Activated CD8-positive, alpha-beta memory T cell treated with anti-CD3 and anti-CD28 coated beads, Interleukin-2, amount 50 U/mL, for 24 hours (primary cell): Measurements from ENCODE around the gene SPATS2.

Experiments used
- DNase-seq: peaks from one replicate; pipeline ENCODE4 v3.0.0-alpha.2; 2020; ENCODE audit errors: extremely low read depth

SPATS2 gene

DNA sequence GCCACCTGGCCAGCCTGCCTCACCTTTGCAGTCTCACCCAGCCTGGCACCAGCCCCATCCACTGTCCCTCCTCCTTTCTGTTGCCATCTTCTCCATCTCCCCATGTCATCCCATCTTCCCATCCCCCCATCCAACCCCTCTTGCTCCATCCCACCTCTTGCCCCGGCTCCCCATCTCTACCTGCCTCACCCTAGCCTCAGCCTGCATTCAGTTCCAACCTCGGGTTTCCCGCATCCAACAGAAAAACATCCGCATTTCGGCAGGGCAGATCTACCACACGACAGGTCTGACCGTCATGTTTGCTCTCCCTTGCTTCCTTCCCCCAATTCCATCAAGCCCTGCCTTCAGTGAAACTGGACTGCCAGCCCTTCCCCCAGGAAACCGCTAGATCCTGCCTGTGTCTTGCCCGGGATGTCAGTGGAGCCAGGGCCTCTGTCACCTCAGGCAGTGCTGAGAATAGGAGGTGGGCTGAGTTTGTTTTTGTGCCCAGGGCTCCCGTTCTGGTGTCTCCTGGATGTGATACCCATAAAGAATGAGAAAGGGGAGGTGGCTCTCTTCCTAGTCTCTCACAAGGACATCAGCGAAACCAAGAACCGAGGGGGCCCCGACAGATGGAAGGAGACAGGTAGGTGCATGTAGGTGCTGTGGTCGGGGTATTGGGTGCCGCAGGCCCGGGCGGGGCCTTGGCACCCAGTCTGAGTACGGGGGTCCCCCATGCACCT is 174.0 kb downstream of the SPATS2 start:
- no peak for DNase-seq

DNA sequence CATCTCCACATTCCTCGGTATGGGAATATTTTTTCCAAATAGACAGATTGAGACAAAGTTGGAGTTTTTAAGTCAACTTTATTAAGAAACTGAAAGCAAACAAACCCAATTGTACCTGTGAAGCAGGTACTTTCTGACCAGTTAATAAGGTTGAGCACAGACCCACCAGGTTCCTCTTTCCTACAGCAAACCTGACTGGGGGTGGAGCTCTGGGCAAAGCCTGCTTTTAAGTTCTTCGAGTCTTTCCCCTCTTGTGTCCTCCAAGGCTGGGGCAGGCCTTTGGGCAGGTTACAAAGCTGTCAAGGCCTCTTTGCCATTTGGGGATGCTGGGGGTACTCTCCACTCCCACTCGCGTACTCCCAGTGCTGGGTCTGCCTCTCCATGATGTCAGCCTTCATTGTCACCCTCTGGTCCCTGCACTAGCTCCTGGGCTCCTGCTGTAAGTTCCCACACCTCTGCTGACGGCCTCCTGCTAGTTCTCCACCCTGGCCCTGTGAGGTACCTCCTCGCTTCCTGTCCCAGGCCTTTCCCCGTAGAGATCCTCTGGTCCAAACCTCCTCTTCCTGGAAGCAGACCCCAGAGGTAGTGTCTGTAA is 174.7 kb downstream of the SPATS2 start:
- DNase-seq: no peak

DNA sequence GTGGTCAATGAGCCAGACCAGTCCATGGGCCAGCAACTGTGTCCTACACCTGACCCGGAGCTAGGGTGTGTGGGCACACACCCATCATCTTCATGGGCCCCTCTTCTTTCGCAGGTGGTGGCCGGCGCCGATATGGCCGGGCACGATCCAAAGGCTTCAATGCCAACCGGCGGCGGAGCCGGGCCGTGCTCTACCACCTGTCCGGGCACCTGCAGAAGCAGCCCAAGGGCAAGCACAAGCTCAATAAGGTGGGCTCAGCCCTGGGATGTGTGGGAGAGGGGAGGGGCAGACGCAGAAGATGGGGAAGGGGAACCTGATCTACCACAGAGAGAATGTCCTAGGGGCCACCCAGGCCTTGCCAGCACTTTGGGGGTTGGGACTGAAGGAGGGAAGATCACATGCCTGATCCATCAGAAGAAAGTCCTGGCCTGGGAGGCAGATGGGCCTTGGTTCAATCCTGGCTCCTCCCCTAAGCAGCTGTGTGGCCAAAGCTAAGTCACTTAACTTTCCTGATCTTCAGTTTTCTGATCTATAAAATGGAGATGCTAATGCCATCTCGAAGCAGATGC is 175.4 kb downstream of the SPATS2 start:
- no peak for DNase-seq

DNA sequence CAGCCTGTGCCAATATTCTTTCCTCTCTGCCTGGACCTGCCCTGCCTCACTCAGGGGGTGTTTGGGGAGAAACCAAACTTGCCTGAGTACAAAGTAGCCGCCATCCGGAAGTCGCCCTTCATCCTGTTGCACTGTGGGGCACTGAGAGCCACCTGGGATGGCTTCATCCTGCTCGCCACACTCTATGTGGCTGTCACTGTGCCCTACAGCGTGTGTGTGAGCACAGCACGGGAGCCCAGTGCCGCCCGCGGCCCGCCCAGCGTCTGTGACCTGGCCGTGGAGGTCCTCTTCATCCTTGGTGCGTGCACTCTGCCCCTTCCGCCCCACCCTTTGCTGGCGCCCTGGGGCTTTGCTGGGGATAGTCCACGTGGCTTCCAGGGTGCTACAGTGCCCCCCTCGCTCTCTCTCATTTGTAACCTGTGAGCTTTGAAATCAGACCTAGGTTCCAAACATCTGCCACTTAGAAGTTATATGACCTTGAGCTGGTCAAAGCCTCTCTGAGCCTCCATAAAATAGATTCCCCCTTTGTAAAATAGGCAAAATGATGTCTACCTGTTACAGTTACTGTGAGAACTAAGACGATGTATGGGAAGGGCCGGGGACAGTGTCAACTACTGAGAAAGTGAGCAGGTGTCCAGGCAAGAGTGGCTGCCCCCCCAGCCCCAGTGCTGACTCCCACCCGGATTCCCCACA is 176.1 kb downstream of the SPATS2 start:
- no peak for DNase-seq

DNA sequence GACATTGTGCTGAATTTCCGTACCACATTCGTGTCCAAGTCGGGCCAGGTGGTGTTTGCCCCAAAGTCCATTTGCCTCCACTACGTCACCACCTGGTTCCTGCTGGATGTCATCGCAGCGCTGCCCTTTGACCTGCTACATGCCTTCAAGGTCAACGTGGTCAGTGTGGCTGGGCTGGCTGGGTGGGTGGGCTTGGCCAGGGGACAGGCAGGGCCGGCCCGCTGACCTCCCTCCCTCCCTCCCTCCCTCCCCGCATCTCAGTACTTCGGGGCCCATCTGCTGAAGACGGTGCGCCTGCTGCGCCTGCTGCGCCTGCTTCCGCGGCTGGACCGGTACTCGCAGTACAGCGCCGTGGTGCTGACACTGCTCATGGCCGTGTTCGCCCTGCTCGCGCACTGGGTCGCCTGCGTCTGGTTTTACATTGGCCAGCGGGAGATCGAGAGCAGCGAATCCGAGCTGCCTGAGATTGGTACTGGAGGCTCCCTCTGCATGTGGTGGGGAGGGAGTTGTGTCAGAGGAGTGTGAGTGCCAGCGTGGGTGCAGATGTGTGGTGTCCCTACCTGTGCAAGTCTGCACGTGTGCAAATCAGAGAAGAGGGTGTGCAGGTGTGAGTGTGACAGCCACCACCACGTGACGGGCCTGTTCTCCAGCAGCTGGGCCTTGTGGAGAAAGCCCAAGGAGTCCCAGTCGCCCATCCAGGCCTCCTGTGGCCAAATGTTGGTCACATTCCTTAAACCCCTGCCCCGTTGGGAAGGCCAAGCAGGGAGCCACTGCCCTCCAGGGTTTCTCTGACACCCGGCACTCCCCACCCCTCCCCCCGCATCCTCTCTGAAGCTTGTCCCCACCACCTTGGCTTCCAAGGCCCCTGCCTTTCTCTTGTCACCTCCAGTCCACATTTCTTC is 176.9 kb downstream of the SPATS2 start:
- no peak for DNase-seq

DNA sequence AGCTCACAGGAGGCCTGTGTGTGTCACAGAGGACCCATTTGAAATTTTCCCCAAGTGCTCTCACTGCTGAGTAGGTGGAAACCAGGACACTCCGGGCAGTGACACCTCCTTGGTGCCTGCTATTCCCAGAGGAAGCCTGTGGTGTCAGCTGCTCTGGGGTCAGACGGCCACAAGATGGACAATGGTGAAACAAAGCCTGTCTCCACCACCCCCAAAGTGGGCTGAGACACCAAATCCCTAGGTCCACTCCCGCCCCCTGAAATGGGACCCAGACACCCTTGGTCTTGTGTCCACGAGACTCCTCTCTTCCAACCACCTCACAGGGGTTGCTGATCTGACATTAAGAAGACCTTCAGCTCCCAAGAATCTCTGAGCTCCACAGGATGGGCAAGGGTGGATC is 178.6 kb downstream of the SPATS2 start:
- no peak for DNase-seq

DNA sequence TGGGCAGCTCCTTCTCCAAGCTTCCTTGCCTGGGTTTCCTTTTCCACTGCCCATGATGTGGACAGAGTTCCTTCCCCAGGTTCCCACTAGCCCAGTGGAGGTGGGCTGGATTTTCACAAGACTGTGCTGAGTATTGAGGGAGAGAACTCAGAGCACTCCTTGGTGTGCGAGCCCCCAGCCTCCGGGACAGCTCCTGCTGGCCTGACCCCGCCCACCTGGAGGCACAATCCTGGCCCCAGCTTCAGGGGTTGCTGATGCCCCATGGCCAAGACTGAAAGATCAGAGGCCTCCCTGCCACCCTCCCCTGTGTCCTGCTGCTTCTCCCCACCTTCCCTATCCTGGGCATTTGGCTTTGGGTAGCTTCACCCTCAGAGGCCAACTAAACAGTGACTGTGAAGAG is 179.2 kb downstream of the SPATS2 start:
- no peak for DNase-seq

DNA sequence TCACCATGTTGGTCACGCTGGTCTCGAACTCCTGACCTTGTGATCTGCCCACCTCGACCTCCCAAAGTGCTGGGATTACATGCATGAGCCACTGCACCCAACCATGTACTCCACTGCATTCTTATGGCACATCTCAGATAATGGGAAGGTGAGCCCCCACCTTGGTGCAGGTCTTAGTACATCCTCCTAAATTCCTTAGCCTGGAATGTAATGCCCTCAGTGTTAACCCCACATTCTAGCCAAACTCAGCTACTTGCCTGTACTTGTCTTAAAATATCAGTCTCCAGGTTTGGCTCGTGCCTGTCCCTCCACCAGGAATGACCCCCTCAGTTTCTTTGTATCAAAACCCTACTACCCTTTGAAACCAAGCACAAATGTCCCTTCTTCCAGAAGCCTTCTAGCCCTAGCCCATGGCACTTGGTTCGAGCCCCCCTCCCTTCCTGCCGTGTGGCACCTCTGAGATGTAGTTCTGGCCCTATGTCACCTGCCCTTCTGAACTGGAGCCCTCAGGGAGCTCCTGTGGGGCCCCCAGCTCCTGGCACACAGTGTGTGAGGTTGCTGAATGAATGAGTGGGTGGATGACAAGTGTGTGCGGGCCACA is 179.9 kb downstream of the SPATS2 start:
- DNase-seq: no peak

DNA sequence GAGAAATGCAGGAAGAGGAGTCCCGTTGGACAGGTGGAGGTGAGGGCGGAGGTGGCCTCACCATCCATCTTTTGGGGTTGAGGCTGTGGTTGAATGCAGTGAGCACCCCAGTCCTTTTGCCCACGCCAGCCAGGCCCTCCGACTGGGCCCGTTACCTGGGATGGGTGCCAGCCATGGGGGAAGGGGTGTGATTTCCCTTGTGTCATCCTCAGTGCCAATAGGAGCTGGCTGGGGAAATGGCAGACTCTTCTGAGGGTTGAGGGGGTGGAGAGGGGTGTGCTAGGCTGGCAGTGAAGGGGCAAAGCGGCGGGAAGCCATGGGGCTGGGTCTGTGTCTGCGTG is 181.2 kb downstream of the SPATS2 start:
- no peak for DNase-seq

DNA sequence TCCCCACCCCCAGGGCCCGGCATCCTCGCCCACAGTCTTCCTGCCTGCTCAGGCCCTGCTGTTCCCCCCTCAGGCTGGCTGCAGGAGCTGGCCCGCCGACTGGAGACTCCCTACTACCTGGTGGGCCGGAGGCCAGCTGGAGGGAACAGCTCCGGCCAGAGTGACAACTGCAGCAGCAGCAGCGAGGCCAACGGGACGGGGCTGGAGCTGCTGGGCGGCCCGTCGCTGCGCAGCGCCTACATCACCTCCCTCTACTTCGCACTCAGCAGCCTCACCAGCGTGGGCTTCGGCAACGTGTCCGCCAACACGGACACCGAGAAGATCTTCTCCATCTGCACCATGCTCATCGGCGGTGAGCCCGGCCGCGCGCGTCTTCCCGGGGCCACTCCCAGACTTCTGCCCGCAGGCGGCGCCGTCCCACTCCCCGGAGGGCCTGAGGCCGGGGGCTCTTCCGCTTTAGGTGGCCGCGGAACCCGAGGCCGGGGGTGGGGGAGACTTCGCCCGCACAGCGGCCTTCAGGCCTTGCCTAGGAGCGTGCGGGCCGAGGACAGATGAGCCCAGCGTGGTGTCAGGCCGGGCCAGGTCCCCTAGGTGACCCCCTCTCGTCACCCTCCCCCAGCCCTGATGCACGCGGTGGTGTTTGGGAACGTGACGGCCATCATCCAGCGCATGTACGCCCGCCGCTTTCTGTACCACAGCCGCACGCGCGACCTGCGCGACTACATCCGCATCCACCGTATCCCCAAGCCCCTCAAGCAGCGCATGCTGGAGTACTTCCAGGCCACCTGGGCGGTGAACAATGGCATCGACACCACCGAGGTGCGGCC is 181.8 kb downstream of the SPATS2 start:
- no peak for DNase-seq

DNA sequence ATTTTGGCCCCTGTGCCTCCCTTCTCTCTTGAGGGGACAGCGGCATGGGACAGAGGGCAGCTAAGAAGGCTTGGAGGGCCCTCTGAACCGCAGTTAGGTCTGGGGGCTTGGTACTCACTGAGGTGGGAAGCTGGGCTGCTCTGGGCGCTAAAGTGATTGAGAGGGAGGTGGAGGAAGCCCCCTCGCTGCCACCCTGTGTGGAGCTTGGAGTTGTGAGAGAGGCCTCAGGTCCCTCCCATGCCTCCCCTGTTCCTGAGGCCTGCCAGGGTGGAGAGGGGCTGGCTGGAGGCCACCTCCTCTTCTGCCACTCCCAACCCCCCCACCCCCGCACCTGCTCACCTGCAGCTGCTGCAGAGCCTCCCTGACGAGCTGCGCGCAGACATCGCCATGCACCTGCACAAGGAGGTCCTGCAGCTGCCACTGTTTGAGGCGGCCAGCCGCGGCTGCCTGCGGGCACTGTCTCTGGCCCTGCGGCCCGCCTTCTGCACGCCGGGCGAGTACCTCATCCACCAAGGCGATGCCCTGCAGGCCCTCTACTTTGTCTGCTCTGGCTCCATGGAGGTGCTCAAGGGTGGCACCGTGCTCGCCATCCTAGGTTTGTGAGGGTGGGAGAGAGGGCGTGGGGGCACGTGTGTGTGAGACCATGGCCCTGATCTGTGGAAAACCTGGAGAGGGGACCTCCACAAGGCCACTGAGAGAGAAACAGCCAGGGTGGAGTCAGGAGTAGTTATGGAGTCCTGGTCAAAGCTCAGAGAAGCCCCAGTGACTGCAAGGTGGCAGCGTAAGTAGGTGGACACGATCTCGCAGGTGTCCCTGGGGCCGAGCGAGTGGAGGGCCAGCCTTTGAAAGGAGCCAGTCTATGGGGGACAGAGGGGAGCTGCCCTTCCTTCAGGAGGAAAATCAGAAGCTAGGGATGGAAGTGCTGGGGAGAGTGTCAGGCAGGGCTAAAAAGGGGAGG is 182.8 kb downstream of the SPATS2 start:
- no peak for DNase-seq

DNA sequence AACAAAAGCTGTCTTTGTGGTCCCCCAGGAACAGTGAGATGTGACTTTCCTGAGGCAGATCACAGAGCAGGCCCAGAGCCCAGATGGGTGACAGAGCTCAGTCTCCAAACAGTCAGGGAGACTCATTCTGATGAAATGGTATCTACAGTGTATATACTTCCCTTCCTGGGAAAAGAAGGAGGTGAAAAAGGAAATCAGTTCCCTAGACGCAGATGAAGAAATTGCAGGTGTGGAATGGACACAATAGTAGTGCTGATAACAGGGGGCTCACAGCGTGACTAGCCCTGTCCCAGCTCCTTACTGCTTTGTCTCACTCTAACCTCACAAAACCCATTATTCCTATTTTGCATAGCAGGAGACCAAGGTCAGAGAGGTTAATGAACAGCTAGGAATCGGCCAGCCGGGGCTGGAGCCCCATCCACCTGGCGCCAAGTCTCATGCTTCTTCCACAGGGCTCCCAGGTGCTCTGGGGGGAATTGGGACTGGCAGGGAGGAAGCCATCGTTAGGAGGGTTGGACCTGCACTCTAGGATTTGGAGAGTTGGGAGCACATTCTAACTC is 183.5 kb downstream of the SPATS2 start:
- DNase-seq: no peak

DNA sequence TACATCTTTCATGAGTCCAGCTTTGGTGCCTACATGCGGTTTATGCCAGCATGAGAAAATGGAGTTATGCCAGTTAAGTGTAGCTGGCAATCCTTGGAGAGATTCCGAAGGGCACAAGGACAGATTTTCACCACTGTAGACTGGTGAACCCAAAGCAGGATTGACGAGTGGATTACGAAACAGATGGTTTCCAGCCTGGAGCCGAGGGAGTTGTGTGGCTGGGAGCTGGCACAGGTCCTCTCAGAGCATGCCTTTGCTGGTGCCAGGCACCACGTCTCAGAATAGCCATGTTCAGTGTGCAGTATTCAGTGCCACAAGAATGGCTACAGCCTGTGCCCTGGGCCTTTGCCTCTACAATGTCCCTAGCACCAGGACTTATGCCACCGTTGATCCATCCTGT is 184.8 kb downstream of the SPATS2 start:
- DNase-seq: no peak

DNA sequence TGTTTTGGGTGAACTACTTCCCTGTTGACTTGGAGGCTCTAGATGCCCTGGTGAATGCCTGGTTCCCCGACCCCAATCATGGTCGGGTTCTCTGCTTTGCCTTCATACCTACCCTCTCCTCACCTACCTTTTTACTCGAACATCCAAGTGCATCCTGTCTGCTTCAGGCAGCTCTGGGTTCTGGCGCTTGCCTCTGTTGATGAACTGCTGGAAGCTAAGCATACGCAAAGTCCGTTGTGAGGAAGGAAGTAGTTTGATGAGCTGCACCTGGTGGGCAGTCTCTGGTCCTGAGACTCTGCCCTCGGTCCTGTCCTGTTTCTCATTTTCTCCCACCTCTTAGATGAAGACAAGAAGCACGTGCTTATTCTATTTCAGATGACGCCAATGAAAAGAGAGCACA is 185.2 kb downstream of the SPATS2 start:
- DNase-seq: no peak

DNA sequence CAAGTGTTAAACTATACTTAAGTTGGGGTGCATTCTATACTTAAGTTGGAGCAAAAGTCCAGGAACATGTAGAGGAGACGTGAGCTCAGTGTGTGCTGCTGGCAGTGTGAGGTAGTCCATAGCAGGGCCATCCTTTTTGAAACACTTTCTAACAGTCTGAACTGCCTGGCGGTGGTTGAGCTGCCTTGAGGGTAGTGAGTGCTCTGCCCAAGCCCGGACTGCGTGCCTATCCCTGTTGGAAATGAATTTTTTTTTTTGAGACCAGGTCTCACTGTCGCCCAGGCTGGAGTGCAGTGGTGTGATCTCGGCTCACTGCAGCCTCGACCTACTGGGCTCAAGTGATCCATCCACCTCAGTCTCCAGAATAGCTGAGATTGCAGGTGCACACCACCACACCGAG is 185.6 kb downstream of the SPATS2 start:
- no peak for DNase-seq

DNA sequence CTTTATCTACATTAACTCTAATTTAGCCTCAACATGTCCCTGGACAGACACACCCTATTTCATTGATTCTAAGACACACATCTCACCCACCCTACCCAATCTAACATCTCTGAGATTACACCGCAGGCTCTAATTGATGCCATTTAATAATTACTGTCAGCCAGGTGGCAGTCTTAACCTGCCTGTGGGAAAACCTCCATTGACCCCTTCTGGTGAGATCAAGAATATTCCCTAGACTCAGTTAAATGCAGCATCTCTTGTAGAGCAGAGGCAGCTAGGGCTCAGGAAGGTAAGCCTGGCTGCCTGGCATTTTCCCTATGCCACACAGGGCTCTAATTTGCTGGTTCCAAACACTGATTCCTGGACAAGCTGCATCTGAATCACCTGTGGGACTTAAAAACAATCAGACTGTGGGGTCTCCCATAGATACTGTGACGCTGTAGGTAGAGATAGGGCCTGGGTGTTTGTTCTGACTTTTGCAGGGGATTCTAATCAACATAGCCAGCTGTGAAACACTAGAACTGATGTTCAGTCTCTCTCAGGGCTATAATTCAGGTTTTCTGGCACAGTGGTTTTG is 186.3 kb downstream of the SPATS2 start:
- DNase-seq: no peak

DNA sequence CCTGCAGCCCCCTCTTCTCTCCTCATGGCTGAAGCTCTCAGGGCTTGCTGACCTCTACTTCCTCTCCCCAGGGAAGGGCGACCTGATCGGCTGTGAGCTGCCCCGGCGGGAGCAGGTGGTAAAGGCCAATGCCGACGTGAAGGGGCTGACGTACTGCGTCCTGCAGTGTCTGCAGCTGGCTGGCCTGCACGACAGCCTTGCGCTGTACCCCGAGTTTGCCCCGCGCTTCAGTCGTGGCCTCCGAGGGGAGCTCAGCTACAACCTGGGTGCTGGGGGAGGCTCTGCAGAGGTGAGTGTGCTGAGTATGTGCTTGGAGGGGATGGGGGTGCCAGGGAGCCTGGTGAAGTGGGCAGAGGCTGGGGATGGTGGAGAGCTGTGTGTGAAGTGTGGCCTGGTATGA is 187.0 kb downstream of the SPATS2 start:
- DNase-seq: no peak

DNA sequence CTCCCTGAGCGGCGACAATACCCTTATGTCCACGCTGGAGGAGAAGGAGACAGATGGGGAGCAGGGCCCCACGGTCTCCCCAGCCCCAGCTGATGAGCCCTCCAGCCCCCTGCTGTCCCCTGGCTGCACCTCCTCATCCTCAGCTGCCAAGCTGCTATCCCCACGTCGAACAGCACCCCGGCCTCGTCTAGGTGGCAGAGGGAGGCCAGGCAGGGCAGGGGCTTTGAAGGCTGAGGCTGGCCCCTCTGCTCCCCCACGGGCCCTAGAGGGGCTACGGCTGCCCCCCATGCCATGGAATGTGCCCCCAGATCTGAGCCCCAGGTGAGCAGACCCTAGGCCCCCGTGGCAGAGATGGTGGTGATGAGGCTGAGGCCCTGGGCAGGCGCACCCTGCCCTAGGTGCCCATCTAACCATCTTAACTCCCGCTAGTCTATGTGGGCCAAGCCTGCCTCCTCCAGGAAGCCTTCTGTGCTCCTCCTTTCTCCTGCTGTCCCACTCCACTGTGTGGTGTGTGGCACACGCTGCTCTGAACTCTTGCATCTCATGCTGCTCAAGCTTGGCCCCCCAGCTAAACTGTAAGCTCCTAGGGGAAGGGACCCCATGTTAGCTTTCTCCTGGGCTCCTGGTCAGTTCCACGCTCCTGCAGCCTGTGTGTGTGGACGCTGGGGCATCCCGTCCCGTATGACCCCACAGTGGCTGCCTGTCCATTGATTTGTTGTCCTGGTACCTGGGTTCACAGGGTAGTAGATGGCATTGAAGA is 188.5 kb downstream of the SPATS2 start:
- no peak for DNase-seq
